Uterine smooth muscle cell (primary cell): ENCODE measurements around the gene NPIPA8. TPM values are rescaled to one million over a fixed set of nuclear protein-coding genes. Genes with fewer than 3 reads are reported as not detected.

Source experiments
- total RNA-seq: library from RNA; depleted of rRNA; stranded (reverse); fragments of >200 nt; gene quantifications from 2 replicates; pipeline ENCODE4 v1.2.3, GENCODE V29; 2014

Gene NPIPA8
- not detected in 2 replicates for total RNA-seq

GRCh38 chr16:18336636-18337035 is at the start of gene NPIPA8:
Gene NPIPA8, minus strand, starts transcription at chr16:18336736. Its CDS starts 4,074 bp downstream, at chr16:18332662.

Other genes with a start within 250 kb of the NPIPA8 start
- 121 and 174 TPM in 2 replicates for gene NOMO2, start 225.4 kb upstream of the NPIPA8 start, total RNA-seq